Activated CD4-positive, alpha-beta T cell treated with anti-CD3 and anti-CD28 coated beads, Interleukin-10, Interleukin-2, amounts not matched to agents 100 ng/mL and 50 ng/mL, durations not matched to agents 16 hours and 8 hours (primary cell): ENCODE measurements around the gene VAPB.
"Not testable (repeated sequence)": the region's sequence is repeated elsewhere in the genome, so short reads cannot be mapped to it uniquely, and the experiment has no call there.

Experiments used
- DNase-seq: peaks from one replicate; pipeline ENCODE4 v3.0.0-alpha.2; 2020

VAPB gene

GRCh38 chr20:58408603-58409246, 19.7 kb downstream of the VAPB start:
- DNase-seq = peak; percentile 46

GRCh38 chr20:58414216-58414615, 25.2 kb downstream of the VAPB start:
- not testable (repeated sequence) for DNase-seq

- not testable (repeated sequence) for DNase-seq
These were observed 25.8 kb downstream of the VAPB start for GRCh38 chr20:58414786-58415185.

GRCh38 chr20:58416057-58416456, 27.0 kb downstream of the VAPB start:
- DNase-seq = no peak

GRCh38 chr20:58416835-58417234, 27.8 kb downstream of the VAPB start:
- DNase-seq = no peak

- no peak for DNase-seq
These were observed 28.4 kb downstream of the VAPB start for GRCh38 chr20:58417438-58417837.

- no peak for DNase-seq
These were observed 30.1 kb downstream of the VAPB start for GRCh38 chr20:58418949-58419748.

GRCh38 chr20:58420798-58421496, 31.9 kb downstream of the VAPB start:
- no peak for DNase-seq

GRCh38 chr20:58421497-58421850, 32.4 kb downstream of the VAPB start:
- no peak for DNase-seq

- no peak for DNase-seq
These were observed 35.4 kb downstream of the VAPB start for GRCh38 chr20:58424218-58424969.

GRCh38 chr20:58427571-58427970, 38.5 kb downstream of the VAPB start:
- not testable (repeated sequence) for DNase-seq

GRCh38 chr20:58428364-58428763, 39.3 kb downstream of the VAPB start:
- DNase-seq = no peak

GRCh38 chr20:58429303-58429702, 40.3 kb downstream of the VAPB start:
- DNase-seq = no peak

GRCh38 chr20:58431134-58431533, 42.1 kb downstream of the VAPB start:
- DNase-seq = no peak

GRCh38 chr20:58432186-58432954, 43.3 kb downstream of the VAPB start:
- no peak for DNase-seq

GRCh38 chr20:58433029-58433647, 44.1 kb downstream of the VAPB start:
- DNase-seq = no peak

- DNase-seq = no peak
These were observed 44.7 kb downstream of the VAPB start for GRCh38 chr20:58433759-58434158.

- DNase-seq = no peak
These were observed 45.3 kb downstream of the VAPB start for GRCh38 chr20:58434326-58434725.

GRCh38 chr20:58435237-58435636, 46.2 kb downstream of the VAPB start:
- DNase-seq = no peak

GRCh38 chr20:58436868-58437645, 48.0 kb downstream of the VAPB start:
- DNase-seq = no peak
